CD4-positive, alpha-beta T cell (primary cell): ENCODE results near the gene BBS4. TPM values are rescaled to one million over a fixed set of nuclear protein-coding genes. Genes with fewer than 3 reads are reported as not detected.
A peak's percentile ranks its signal among the peaks of the same experiment; 100 is the strongest.

ENCODE experiments used
- ATAC-seq: fragments of 200-7000 bp; cut with Tn5 transposase; one replicate; pipeline ENCODE4 v1.10.0; 2022; ENCODE audit warnings: mild to moderate bottlenecking; ENCODE audit not compliant: poor library complexity
- CTCF ChIA-PET: fragments of 350-600 bp; sonication (Branson Sonifier 250); formaldehyde crosslinking; loops from one replicate; lab custom pipeline; 2021; ENCODE audit warnings: antibody characterized with exemption, inconsistent platforms; lab: Charles Lee
- POLR2A ChIA-PET: fragments of 350-600 bp; sonication (Branson Sonifier 250); formaldehyde crosslinking; loops from one replicate; lab custom pipeline; 2021; ENCODE audit warnings: antibody characterized with exemption, inconsistent platforms; lab: Charles Lee
- DNase-seq, 14 experiments: peaks; one replicate each; pipeline ENCODE4 v3.0.0-alpha.2; 2013 to 2020; ENCODE audit warnings: mixed read lengths in 2 of 14
- H3K27ac ChIP-seq, 2 donors: one replicate each; pipeline versions ENCODE4 v1.5.1 to v1.7.0; 2013; ENCODE audit warnings: low read length in 2 of 2, low read depth in 1 of 2, mild to moderate bottlenecking in 1 of 2
- H3K27me3 ChIP-seq, 2 experiments: 1 replicate in 1 of 2; 2 replicates in 1 of 2; pipeline versions ENCODE4 v1.6.1 to v1.7.0; 2013; ENCODE audit warnings: low read length in 2 of 2, control low read depth in 1 of 2, mild to moderate bottlenecking in 1 of 2, moderate library complexity in 1 of 2; ENCODE audit not compliant: insufficient read depth in 2 of 2, control insufficient read depth in 1 of 2
- H3K36me3 ChIP-seq: one replicate; pipeline ENCODE4 v1.6.1; 2013; ENCODE audit warnings: low read length, control low read depth; ENCODE audit not compliant: insufficient read depth
- H3K4me1 ChIP-seq: one replicate; pipeline ENCODE4 v1.6.1; 2013; ENCODE audit warnings: low read length, control low read depth; ENCODE audit not compliant: insufficient read depth
- H3K4me3 ChIP-seq: one replicate; pipeline ENCODE4 v1.5.1; 2013; ENCODE audit warnings: mild to moderate bottlenecking, low read length, moderate library complexity
- H3K9me3 ChIP-seq, 2 experiments: 1 replicate in 1 of 2; 2 replicates in 1 of 2; pipeline versions ENCODE4 v1.6.1 to v1.7.0; 2013; ENCODE audit warnings: low read length in 2 of 2, mild to moderate bottlenecking in 2 of 2, control low read depth in 1 of 2, moderate library complexity in 1 of 2; ENCODE audit not compliant: control insufficient read depth in 1 of 2, insufficient read depth in 1 of 2
- H3K27ac Mint-ChIP-seq: one replicate; pipeline ENCODE4 v1.8.0; 2020; ENCODE audit warnings: mixed read lengths
- H3K27me3 Mint-ChIP-seq: one replicate; pipeline ENCODE4 v1.8.0; 2021; ENCODE audit warnings: mixed read lengths
- H3K36me3 Mint-ChIP-seq: one replicate; pipeline ENCODE4 v1.8.0; 2021; ENCODE audit warnings: low read depth, mixed read lengths
- H3K4me1 Mint-ChIP-seq: one replicate; pipeline ENCODE4 v1.8.0; 2021; ENCODE audit warnings: low read depth, mixed read lengths
- H3K4me3 Mint-ChIP-seq: one replicate; pipeline ENCODE4 v1.8.0; 2020; ENCODE audit warnings: mild to moderate bottlenecking, mixed read lengths
- H3K9me3 Mint-ChIP-seq: one replicate; pipeline ENCODE4 v1.8.0; 2020; ENCODE audit warnings: mixed read lengths
- intact Hi-C, 2 experiments: fragments of 100-400 bp; cut with DNase I in 1 of 2; cut with micrococcal nuclease in 1 of 2; formaldehyde crosslinking; loops; one replicate each; pipeline versions ENCODE4 v1.15.1 to v1.9.0; 2023 to 2025; cut with DNase I, micrococcal nuclease
- total RNA-seq, 174 experiments: library from RNA in 2 of 174; stranded (reverse) in 2 of 174; gene quantifications; one replicate each; pipeline ENCODE4 v1.2.3 and lab custom pipeline; 2021 to 2026
- TF ChIP-seq, protein P1 (sequence below): fragments of 200-600 bp; IDR thresholded peaks from one replicate; pipeline ENCODE4 v1.8.0; 2022; ENCODE audit warnings: antibody characterized with exemption, mild to moderate bottlenecking

BBS4 gene
- total RNA-seq, 2 experiments from 2014 or later = 8.6 to 12.8 TPM

DNA sequence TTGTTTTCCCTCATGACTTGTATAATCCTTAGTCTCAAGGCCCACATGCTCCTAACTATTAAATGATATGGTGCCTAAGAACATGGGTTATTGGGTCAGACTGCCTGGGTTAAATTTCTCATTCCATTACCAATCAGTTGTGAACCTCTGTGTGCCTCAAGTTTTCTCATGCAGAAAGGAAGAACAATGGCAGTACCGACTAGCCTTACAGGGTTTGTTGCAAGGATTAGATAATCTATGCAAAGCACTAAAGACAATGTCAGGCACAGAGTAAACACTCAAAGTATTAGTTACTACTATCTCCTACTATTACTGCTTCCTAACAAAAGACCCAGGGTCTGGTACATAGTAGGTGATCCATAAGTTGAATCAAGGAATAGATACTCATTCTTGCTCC lies 85.3 kb downstream of the BBS4 start:
- Mint-ChIP-seq H3K9me3 (peaks cover 5% of the 10 kb centered on the region), H3K27me3 (no peaks in the 10 kb centered on the region), H3K4me3 (no peak overlapping the region), H3K27ac (no peak overlapping the region), H3K4me1 (peaks cover 32% of the 10 kb centered on the region), H3K36me3 (peaks cover 100% of the 10 kb centered on the region)
- ChIA-PET POLR2A (no interaction called here), CTCF (no interaction called here)
- Histone ChIP-seq H3K4me3 (no peak overlapping the region), H3K36me3 (peaks cover 90% of the 10 kb centered on the region), H3K4me1 (no peaks in the 10 kb centered on the region), H3K9me3 (peaks cover 6 to 12% of the 10 kb centered on the region in 2 experiments), H3K27me3 (no peaks in the 10 kb centered on the region), H3K27ac (no peak overlapping the region)
- TF ChIP-seq, protein P1, sequence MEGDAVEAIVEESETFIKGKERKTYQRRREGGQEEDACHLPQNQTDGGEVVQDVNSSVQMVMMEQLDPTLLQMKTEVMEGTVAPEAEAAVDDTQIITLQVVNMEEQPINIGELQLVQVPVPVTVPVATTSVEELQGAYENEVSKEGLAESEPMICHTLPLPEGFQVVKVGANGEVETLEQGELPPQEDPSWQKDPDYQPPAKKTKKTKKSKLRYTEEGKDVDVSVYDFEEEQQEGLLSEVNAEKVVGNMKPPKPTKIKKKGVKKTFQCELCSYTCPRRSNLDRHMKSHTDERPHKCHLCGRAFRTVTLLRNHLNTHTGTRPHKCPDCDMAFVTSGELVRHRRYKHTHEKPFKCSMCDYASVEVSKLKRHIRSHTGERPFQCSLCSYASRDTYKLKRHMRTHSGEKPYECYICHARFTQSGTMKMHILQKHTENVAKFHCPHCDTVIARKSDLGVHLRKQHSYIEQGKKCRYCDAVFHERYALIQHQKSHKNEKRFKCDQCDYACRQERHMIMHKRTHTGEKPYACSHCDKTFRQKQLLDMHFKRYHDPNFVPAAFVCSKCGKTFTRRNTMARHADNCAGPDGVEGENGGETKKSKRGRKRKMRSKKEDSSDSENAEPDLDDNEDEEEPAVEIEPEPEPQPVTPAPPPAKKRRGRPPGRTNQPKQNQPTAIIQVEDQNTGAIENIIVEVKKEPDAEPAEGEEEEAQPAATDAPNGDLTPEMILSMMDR = no peak
- DNase-seq = no peak
- ATAC-seq = no peak
- intact Hi-C loops = no loop called here

DNA sequence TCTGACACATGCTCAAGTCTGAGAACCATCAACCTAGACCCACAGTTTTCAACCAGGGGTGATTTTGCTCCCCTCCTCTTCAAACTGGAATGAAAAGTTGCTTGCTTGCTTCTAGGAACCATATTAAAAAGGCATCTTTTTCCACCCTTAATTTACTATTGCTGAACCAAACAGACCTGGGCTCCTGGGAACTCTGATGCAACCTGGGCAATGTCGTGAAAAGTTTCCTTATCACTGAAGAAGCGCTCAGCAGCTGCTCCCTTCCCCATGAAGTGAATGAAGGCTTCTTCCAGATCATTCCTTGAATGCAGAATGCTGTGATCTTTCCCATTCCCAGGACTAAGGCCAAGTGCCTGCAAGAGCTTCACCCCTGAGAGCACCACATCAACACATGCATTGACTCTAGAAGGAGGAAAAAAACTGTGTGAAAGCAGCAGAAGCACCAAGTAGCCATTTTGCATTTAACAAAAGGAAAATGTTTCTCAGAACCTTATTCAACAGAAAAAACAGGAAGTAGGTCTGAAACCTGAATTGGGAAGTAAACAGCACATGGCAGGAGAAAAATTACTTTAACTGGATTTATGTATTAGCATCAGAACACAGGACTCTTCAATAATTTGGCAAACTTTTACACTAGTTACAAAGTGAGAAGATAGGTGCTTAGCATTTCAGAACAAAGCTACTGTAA lies 88.8 kb downstream of the BBS4 start:
- Histone ChIP-seq H3K27ac (no peak overlapping the region), H3K27me3 (no peaks in the 10 kb centered on the region), H3K9me3 (no peaks in the 10 kb centered on the region), H3K36me3 (peaks cover 70% of the 10 kb centered on the region), H3K4me3 (no peak overlapping the region), H3K4me1 (no peaks in the 10 kb centered on the region)
- H3K4me1 Mint-ChIP-seq = peaks cover 54% of the 10 kb centered on the region
- ATAC-seq (no peak), DNase-seq (no peak)
- H3K27me3 Mint-ChIP-seq = no peaks in the 10 kb centered on the region
- H3K27ac Mint-ChIP-seq = peak overlapping the region; percentile 60
- ChIA-PET POLR2A (no interaction called here), CTCF (no interaction called here)
- intact Hi-C loops = no loop called here
- H3K9me3 Mint-ChIP-seq = no peaks in the 10 kb centered on the region
- H3K4me3 Mint-ChIP-seq = no peak overlapping the region
- H3K36me3 Mint-ChIP-seq = peaks cover 96% of the 10 kb centered on the region
- TF ChIP-seq, protein P1 = no peak

DNA sequence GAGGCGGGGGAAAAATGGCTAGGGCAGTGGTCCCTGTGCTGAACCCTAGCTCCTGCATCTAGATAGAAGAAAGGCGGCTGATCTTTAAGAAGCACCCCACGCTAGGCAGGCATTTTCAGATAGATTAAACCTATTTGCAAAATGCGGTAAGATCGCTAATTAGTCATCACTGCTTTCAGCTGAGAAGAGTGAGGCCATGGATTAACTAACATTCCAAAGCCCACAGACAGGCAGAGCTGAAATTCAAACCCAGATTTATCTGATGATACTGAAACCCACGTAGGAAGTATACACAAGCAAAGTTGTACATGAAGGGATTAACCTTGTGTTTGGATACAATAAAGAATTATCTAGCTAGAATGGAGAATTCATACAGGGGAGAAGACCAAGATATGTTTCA lies 92.8 kb downstream of the BBS4 start:
- Histone ChIP-seq H3K27me3 (no peaks in the 10 kb centered on the region), H3K9me3 (no peaks in the 10 kb centered on the region), H3K36me3 (peaks cover 43% of the 10 kb centered on the region), H3K4me3 (no peak overlapping the region), H3K4me1 (peaks cover 19% of the 10 kb centered on the region), H3K27ac (no peak overlapping the region)
- Mint-ChIP-seq H3K9me3 (no peaks in the 10 kb centered on the region), H3K36me3 (peaks cover 74% of the 10 kb centered on the region), H3K27me3 (no peaks in the 10 kb centered on the region), H3K27ac (peak overlapping the region; percentile 22), H3K4me3 (peak overlapping the region; percentile 3), H3K4me1 (peaks cover 62% of the 10 kb centered on the region)
- TF ChIP-seq, protein P1 = no peak
- DNase-seq (no peak), ATAC-seq (no peak)
- ChIA-PET CTCF (interaction anchor here (0.7 to 1.1 kb wide), 4 partner anchors 11 to 528 kb away, joined by 3 to 4 read pairs (median 3); no protein-coding TSS in a partner anchor), POLR2A (no interaction called here)
- intact Hi-C loops = no loop called here
